Pancreas (tissue), 10 donors: ENCODE measurements around the gene UBASH3A. TPM values are rescaled to one million over a fixed set of nuclear protein-coding genes. Genes with fewer than 3 reads are reported as not detected.

ENCODE experiments used
- ATAC-seq, 4 donors: fragments of 200-7000 bp; cut with Tn5 transposase; one replicate each; pipeline versions ENCODE4 v1.8.0 to v1.9.1; 2020; ENCODE audit warnings: mild to moderate bottlenecking in 4 of 4, moderate library complexity in 4 of 4
- DNase-seq, 6 donors: peaks; one replicate each; pipeline ENCODE4 v3.0.0-alpha.2; 2020
- FAIRE-seq: peaks from 2 replicates; lab custom pipeline; 2012; peaks lifted over from hg19 to GRCh38; lab: Jason Lieb, UNC
- H3K27ac ChIP-seq, 4 donors: fragments of 200-600 bp; sonication (generic); 1 replicate in 3 of 4; 2 replicates in 1 of 4; pipeline versions ENCODE4 v1.5.0 to v1.8.0; 2020
- H3K27me3 ChIP-seq, 4 donors: fragments of 200-600 bp; one replicate each; pipeline ENCODE4 v1.8.0; 2021
- H3K36me3 ChIP-seq, 3 donors: fragments of 200-600 bp; sonication (generic) in 1 of 3; one replicate each; pipeline versions ENCODE4 v1.5.0 to v1.8.0; 2020 to 2021
- H3K4me1 ChIP-seq, 3 donors: fragments of 200-600 bp; one replicate each; pipeline ENCODE4 v1.8.0; 2021
- H3K4me3 ChIP-seq, 4 donors: fragments of 200-600 bp; sonication (generic) in 2 of 4; one replicate each; pipeline versions ENCODE4 v1.5.0 to v1.8.0; 2020 to 2021
- H3K9me3 ChIP-seq, 4 donors: fragments of 200-600 bp; one replicate each; pipeline ENCODE4 v1.8.0; 2021
- WGBS, 2 donors: extraction: QIAGEN DNeasy Blood & Tissue Kit; methylation state at CpG; one replicate each; pipeline ENCODE4 v1.1.7; 2013; 5-methylcytosine and 5-hydroxymethylcytosine counted together
- intact Hi-C, 3 donors: fragments of 100-400 bp; cut with DNase I; formaldehyde crosslinking; loops; one replicate each; pipeline versions ENCODE4 v1.11.1 to v1.14.2; 2022
- polyA plus RNA-seq, 2 donors: library from polyadenylated mRNA; stranded (reverse); fragments of 200-250 nt; gene quantifications; one replicate each; pipeline ENCODE4 v1.2.3, GENCODE V29; 2013
- total RNA-seq, 6 donors: library from RNA; stranded (reverse); fragmentation: NEBNext Ultra II Directional in 4 of 6; extraction: Animal tissue kit (Norgen Biotek cat#: 25700) in 4 of 6; gene quantifications; one replicate each; pipeline versions ENCODE4 v1.2.1 to v1.2.4, GENCODE V29; 2021 to 2023
- TF ChIP-seq, protein P1 (sequence below), 4 donors: fragments of 200-600 bp; sonication (generic) in 3 of 4; IDR thresholded peaks; one replicate each; pipeline versions ENCODE4 v1.5.0 to v1.8.0; 2021; ENCODE audit warnings: antibody characterized with exemption in 4 of 4
- donor health status: healthy with polysubstance abuse.
- donor health status: DM: no; HTN: no; CAD: no; lungs with moderate emphysema.
- donor health status: DM: no; HTN: no; CAD: no.
- donor health status: control.
- donor health status: control.
- donor health status: Bipolar disorder and iron deficiency.
- donor health status: DM: yes; HTN: yes; CAD: no.
- donor health status: DM: no; HTN: no; CAD: no.
- donor health status: DM: no; HTN: no; CAD: no.
- donor health status: DM: yes; HTN: yes; CAD: no.

UBASH3A gene
- total and polyA plus RNA-seq, 8 donors, result 0.15 to 0.40 (median 0.32) TPM; not detected in 1

DNA sequence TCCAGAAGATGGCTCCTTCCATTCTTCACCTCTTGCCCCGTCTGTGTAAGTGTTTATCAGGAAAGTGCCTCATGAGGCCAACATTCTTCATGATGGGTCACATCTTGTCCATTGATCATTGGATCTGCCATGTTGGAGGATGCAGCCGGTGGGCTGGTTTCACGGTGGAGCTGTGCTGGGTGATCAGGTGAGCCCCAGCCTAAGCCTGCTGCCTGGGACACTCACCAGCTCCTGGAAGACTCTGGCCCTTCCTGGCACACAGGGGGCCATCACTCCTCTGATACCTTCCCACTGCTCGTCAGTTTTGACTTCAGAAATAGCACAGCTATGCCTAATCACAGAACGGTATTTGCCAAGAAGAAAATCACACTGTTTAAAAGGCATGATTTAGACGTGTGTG, 38.3 kb downstream of the UBASH3A start:
- Histone ChIP-seq H3K36me3 (no peaks in the 10 kb centered on the region), H3K27ac (no peak overlapping the region), H3K27me3 (no peaks in the 10 kb centered on the region), H3K4me3 (no peak overlapping the region), H3K4me1 (no peaks in the 10 kb centered on the region), H3K9me3 (no peaks in the 10 kb centered on the region)
- TF ChIP-seq, protein P1, sequence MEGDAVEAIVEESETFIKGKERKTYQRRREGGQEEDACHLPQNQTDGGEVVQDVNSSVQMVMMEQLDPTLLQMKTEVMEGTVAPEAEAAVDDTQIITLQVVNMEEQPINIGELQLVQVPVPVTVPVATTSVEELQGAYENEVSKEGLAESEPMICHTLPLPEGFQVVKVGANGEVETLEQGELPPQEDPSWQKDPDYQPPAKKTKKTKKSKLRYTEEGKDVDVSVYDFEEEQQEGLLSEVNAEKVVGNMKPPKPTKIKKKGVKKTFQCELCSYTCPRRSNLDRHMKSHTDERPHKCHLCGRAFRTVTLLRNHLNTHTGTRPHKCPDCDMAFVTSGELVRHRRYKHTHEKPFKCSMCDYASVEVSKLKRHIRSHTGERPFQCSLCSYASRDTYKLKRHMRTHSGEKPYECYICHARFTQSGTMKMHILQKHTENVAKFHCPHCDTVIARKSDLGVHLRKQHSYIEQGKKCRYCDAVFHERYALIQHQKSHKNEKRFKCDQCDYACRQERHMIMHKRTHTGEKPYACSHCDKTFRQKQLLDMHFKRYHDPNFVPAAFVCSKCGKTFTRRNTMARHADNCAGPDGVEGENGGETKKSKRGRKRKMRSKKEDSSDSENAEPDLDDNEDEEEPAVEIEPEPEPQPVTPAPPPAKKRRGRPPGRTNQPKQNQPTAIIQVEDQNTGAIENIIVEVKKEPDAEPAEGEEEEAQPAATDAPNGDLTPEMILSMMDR (IDR thresholded peaks at IDR 0.05), result no peak
- no peak for DNase-seq
- no peak for ATAC-seq
- FAIRE-seq, result no peak
- 79% methylated on average over 6 of the region's 6 CpGs for WGBS, 2 donors
- intact Hi-C loops, result loop anchor here in 2 of 3 donors (10.0 kb wide), 2 partner anchors 107 to 127 kb away; partner anchors contain the start of gene TFF3 (in 1 of the 2)

DNA sequence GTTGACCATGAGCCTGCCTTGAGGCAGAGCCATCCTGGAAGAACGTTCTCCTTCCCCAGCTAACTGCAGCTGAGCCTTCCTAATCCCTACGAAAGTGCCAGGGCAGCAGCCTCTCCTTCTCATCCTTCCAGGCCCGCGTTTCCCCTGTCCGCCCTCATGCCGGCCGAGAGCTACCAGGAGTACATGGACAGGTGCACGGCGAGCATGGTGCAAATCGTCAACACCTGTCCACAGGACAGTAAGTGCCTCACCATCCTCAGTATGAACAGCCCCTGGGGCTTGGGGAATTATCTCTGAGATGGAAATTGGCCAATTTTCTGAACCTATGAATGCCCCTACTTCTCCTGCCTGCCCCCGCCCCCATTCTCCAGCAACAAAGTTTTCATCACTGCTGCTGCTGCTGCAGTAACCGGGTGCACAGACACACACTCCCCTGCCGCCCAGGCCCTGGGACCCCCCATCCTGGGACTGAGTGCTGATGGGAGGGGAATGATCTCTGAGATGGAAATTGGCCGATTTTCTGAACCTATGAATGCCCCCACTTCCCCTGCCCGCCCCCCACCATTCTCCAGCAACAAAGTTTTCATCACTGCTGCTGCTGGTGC, 39.6 kb downstream of the UBASH3A start:
- TF ChIP-seq, protein P1 (IDR thresholded peaks at IDR 0.05), result no peak
- no peak for DNase-seq
- FAIRE-seq, result no peak
- no peak for ATAC-seq
- Histone ChIP-seq H3K27me3 (no peaks in the 10 kb centered on the region), H3K4me3 (no peak overlapping the region), H3K27ac (no peak overlapping the region), H3K4me1 (no peaks in the 10 kb centered on the region), H3K9me3 (no peaks in the 10 kb centered on the region), H3K36me3 (no peaks in the 10 kb centered on the region)
- intact Hi-C loops, result loop anchor here in 2 of 3 donors (10.0 kb wide), 2 partner anchors 108 to 128 kb away; partner anchors contain the start of gene TFF3 (in 1 of the 2)
- 80 to 87% methylated on average over 15 of the region's 15 CpGs for WGBS, 2 donors

DNA sequence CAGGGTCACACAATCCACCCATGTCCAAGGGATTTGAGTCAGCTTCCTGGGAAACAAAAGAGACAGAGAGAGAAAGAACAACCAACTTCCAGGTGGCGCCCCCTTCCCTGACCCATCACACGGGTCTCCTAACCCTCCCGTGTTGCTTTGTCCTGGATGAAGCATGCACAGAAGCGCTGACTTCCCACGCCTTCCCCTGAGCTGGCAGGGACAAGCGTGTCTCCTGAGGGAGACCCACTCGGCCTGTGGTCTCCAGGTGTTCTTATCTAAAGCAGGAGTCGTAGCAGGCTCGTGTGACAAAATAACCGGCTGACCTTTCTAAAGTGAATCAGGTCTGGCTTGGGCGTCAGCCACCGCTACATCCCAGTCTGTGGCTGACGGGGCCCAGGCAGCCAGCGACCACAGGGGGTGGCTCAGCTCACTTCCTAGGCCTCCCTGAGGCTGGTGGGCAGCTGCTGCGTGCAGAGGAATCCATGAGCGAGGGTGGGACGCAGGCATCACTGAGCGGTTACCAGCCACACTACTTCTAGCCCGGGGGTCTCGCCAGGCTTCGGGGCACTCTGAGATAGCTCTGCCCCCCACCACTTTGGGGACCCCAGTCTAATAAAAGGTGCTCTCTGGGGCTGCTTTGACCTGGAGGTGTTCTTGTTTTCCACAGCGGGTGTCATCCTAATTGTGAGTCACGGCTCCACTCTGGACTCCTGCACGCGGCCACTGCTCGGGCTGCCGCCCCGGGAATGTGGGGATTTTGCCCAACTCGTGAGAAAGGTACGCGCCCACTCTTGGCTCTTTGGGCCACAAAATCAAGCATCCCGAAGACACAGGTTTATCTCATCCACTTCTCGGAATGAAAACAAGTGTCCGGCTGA, 40.4 kb downstream of the UBASH3A start:
- WGBS, 2 donors, result 80 to 83% methylated on average over 34 of the region's 34 CpGs
- intact Hi-C loops, result loop anchor here in 2 of 3 donors (10.0 kb wide), 2 partner anchors 109 to 129 kb away; partner anchors contain the start of gene TFF3 (in 1 of the 2)
- DNase-seq (no peak), ATAC-seq (no peak), FAIRE-seq (no peak)
- no peak overlapping the region for H3K27ac ChIP-seq
- TF ChIP-seq, protein P1 (IDR thresholded peaks at IDR 0.05), result no peak
- no peak overlapping the region for H3K4me3 ChIP-seq
- no peaks in the 10 kb centered on the region for H3K4me1 ChIP-seq
- no peaks in the 10 kb centered on the region for H3K27me3 ChIP-seq
- H3K36me3 ChIP-seq, result no peaks in the 10 kb centered on the region
- no peaks in the 10 kb centered on the region for H3K9me3 ChIP-seq

DNA sequence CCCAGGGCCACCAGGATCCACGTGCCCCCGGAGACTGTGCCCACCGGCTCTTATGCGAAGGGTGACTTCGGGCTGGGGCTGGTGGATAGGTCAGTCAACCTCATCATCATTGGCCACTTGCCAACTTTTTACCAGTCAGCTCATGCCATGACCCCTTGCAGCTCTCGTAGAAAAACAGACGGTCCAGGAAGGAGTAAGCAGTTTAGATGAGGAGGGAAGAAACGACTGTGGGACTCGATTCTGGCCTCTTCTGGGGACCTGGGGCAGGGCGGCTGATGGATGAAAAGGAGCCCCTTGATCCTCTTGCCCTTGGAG, 41.0 kb downstream of the UBASH3A start:
- Histone ChIP-seq H3K4me3 (no peak overlapping the region), H3K27ac (no peak overlapping the region), H3K4me1 (no peaks in the 10 kb centered on the region), H3K27me3 (no peaks in the 10 kb centered on the region), H3K9me3 (no peaks in the 10 kb centered on the region), H3K36me3 (no peaks in the 10 kb centered on the region)
- WGBS, 2 donors, result 75 to 76% methylated on average over 10 of the region's 10 CpGs
- FAIRE-seq (no peak), ATAC-seq (no peak), DNase-seq (no peak)
- TF ChIP-seq, protein P1 (IDR thresholded peaks at IDR 0.05), result no peak
- intact Hi-C loops, result loop anchor here in 2 of 3 donors (5.0 to 10.0 kb wide), 3 partner anchors 110 to 302 kb away; partner anchors contain the start of gene TFF3 (in 1 of the 2)
